Measurements from ENCODE around the gene DET1. TPM values are rescaled to one million over a fixed set of nuclear protein-coding genes. Genes with fewer than 3 reads are reported as not detected.

The DET1 gene
- total and polyA plus RNA-seq, 2 of the 13 experiments (the other 11 are each of a cell fraction or from before 2014, with no cell fraction given) = 2.2 to 4.2 TPM

DNA sequence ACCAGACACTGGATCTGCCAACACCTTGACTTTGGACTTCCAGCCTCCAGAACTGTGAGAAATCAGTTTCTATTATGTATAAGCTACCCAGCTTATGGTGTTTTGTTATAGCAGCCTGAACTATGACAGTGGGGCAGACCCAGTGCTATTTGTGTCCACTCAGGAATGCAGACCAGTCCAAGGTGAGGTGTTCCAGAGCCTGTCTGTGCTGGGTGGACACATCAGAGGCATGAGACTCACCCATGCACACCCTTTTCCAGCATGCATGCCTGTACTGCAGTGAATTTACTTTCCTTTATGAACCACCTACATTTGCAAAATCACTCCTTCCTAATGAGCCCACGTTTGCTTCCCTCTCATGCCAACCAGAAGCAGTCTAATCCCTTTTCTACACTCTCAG is 27.6 kb upstream of the DET1 start (continued):
- TF ChIP-seq SOX13 (IDR thresholded peaks at IDR 0.05) (no peak), SOX13 (CRISPR knock-in tag; conservative IDR thresholded peaks at IDR 0.05 in 1 of 2, IDR thresholded peaks at IDR 0.05 in 1 of 2) (no peak), ZNF724P (CRISPR knock-in tag; IDR thresholded peaks at IDR 0.05; ENCODE audit: borderline replicate concordance) (no peak), EED (CRISPR knock-in tag; IDR thresholded peaks at IDR 0.05) (no peak), HHEX (CRISPR knock-in tag; IDR thresholded peaks at IDR 0.05) (no peak)
- TF ChIP-seq, protein P1, sequence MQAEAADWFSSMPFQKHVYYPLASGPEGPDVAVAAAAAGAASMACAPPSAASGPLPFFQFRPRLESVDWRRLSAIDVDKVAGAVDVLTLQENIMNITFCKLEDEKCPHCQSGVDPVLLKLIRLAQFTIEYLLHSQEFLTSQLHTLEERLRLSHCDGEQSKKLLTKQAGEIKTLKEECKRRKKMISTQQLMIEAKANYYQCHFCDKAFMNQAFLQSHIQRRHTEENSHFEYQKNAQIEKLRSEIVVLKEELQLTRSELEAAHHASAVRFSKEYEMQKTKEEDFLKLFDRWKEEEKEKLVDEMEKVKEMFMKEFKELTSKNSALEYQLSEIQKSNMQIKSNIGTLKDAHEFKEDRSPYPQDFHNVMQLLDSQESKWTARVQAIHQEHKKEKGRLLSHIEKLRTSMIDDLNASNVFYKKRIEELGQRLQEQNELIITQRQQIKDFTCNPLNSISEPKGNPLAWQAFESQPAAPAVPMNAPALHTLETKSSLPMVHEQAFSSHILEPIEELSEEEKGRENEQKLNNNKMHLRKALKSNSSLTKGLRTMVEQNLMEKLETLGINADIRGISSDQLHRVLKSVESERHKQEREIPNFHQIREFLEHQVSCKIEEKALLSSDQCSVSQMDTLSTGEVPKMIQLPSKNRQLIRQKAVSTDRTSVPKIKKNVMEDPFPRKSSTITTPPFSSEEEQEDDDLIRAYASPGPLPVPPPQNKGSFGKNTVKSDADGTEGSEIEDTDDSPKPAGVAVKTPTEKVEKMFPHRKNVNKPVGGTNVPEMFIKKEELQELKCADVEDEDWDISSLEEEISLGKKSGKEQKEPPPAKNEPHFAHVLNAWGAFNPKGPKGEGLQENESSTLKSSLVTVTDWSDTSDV (CRISPR knock-in tag; IDR thresholded peaks at IDR 0.05) = no peak

DNA sequence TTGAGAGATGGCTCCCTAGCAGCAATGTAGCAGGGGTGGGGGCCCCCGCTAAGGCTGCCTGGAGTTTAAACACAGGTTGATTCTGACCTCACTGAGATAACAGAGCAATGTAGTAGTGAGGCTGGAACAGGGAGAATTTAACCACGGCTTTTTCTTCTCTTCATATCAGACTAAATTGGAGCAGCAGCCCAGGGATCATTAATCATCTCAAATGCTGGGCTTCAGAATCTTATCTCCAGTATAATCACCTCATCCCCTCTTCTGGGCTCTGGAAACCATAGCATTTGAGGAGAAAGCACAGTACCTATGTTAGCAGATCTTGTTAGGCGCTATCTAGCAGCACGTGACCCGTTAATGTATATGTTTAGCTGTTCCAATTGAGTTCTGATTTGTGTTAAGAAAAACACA is 25.4 kb upstream of the DET1 start:
- DNase-seq (ENCODE audit: low spot score) (no peak), FAIRE-seq (no peak), ATAC-seq (no peak)
- H3K27me3 ChIP-seq (ENCODE audit: control insufficient read depth in 1 of 2, insufficient read depth in 2 of 2, low read length in 2 of 2) = peaks cover 2 to 29% of the 10 kb centered on the region in 2 experiments
- no peaks in the 10 kb centered on the region for H3K4me1 ChIP-seq (ENCODE audit: insufficient read depth, low read length)
- CTCF ChIA-PET (ENCODE audit: low intra/inter-chr PET ratio, low total read pairs) = no interaction called here
- no peaks in the 10 kb centered on the region for H3K79me2 ChIP-seq (ENCODE audit: insufficient read depth, low read length)
- 5% methylated on average over 5 of the region's 5 CpGs for WGBS (ENCODE audit: low lambda C conversion rate)
- TF ChIP-seq, protein P2, sequence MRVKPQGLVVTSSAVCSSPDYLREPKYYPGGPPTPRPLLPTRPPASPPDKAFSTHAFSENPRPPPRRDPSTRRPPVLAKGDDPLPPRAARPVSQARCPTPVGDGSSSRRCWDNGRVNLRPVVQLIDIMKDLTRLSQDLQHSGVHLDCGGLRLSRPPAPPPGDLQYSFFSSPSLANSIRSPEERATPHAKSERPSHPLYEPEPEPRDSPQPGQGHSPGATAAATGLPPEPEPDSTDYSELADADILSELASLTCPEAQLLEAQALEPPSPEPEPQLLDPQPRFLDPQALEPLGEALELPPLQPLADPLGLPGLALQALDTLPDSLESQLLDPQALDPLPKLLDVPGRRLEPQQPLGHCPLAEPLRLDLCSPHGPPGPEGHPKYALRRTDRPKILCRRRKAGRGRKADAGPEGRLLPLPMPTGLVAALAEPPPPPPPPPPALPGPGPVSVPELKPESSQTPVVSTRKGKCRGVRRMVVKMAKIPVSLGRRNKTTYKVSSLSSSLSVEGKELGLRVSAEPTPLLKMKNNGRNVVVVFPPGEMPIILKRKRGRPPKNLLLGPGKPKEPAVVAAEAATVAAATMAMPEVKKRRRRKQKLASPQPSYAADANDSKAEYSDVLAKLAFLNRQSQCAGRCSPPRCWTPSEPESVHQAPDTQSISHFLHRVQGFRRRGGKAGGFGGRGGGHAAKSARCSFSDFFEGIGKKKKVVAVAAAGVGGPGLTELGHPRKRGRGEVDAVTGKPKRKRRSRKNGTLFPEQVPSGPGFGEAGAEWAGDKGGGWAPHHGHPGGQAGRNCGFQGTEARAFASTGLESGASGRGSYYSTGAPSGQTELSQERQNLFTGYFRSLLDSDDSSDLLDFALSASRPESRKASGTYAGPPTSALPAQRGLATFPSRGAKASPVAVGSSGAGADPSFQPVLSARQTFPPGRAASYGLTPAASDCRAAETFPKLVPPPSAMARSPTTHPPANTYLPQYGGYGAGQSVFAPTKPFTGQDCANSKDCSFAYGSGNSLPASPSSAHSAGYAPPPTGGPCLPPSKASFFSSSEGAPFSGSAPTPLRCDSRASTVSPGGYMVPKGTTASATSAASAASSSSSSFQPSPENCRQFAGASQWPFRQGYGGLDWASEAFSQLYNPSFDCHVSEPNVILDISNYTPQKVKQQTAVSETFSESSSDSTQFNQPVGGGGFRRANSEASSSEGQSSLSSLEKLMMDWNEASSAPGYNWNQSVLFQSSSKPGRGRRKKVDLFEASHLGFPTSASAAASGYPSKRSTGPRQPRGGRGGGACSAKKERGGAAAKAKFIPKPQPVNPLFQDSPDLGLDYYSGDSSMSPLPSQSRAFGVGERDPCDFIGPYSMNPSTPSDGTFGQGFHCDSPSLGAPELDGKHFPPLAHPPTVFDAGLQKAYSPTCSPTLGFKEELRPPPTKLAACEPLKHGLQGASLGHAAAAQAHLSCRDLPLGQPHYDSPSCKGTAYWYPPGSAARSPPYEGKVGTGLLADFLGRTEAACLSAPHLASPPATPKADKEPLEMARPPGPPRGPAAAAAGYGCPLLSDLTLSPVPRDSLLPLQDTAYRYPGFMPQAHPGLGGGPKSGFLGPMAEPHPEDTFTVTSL (CRISPR knock-in tag; IDR thresholded peaks at IDR 0.05; ENCODE audit: borderline replicate concordance) = no peak
- TF ChIP-seq PCBP2 (optimal IDR thresholded peaks at IDR 0.05; ENCODE audit: low read depth, low read length, poor library complexity, severe bottlenecking) = no peak
- no peak for TF ChIP-seq TEAD3 (CRISPR knock-in tag; optimal IDR thresholded peaks at IDR 0.05; ENCODE audit: borderline replicate concordance)
- TF ChIP-seq, protein P3, sequence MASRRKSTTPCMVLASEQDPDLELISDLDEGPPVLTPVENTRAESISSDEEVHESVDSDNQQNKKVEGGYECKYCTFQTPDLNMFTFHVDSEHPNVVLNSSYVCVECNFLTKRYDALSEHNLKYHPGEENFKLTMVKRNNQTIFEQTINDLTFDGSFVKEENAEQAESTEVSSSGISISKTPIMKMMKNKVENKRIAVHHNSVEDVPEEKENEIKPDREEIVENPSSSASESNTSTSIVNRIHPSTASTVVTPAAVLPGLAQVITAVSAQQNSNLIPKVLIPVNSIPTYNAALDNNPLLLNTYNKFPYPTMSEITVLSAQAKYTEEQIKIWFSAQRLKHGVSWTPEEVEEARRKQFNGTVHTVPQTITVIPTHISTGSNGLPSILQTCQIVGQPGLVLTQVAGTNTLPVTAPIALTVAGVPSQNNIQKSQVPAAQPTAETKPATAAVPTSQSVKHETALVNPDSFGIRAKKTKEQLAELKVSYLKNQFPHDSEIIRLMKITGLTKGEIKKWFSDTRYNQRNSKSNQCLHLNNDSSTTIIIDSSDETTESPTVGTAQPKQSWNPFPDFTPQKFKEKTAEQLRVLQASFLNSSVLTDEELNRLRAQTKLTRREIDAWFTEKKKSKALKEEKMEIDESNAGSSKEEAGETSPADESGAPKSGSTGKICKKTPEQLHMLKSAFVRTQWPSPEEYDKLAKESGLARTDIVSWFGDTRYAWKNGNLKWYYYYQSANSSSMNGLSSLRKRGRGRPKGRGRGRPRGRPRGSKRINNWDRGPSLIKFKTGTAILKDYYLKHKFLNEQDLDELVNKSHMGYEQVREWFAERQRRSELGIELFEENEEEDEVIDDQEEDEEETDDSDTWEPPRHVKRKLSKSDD (CRISPR knock-in tag; IDR thresholded peaks at IDR 0.05; ENCODE audit: low read depth) = no peak
- no peak overlapping the region for H3K9ac ChIP-seq (ENCODE audit: insufficient read depth, low read depth, low read length)
- no peak overlapping the region for H3K4me2 ChIP-seq (ENCODE audit: low read depth, low read length)
- no peaks in the 10 kb centered on the region for H4K20me1 ChIP-seq (ENCODE audit: insufficient read depth, low read length)
- no peaks in the 10 kb centered on the region for H3K36me3 ChIP-seq (replicated peaks in 1 of 2; ENCODE audit: control insufficient read depth in 1 of 2, insufficient read depth in 2 of 2, low read length in 2 of 2)
- no peak overlapping the region for H3K4me3 ChIP-seq (replicated peaks in 1 of 3; ENCODE audit: insufficient read depth in 1 of 3, low read depth in 2 of 3, low read length in 3 of 3)
- H3K27ac ChIP-seq (ENCODE audit: extremely low read length, insufficient read depth, low read length) = no peak overlapping the region
- H2AFZ ChIP-seq (ENCODE audit: low read length) = no peak overlapping the region
- BruUV-seq (replicated peaks) = no TSS peak
- POLR2A ChIA-PET = no interaction called here
- H3K9me3 ChIP-seq (ENCODE audit: low read length) = no peaks in the 10 kb centered on the region
- in situ Hi-C loops (cut with HindIII; ENCODE audit: extremely low pct_ligation_motif_present, low pct_unique_long_range_greater_than_20kb) = no loop called here
- intact Hi-C loops (cut with micrococcal nuclease; ENCODE audit: unreplicated experiment) = no loop called here
